Cardiac muscle cell (in vitro differentiated cells and primary cell): ENCODE data around the gene FBXL15. TPM values are rescaled to one million over a fixed set of nuclear protein-coding genes. Genes with fewer than 3 reads are reported as not detected.

Experiments used
- DNase-seq, 2 donors: peaks; one replicate each; pipeline versions ENCODE4 v3.0.0 to v3.0.0-alpha.2; 2010 to 2017; ENCODE audit warnings: low read depth in 1 of 2, low spot score in 1 of 2
- H3K27ac ChIP-seq: fragments of 200-600 bp; sonication (generic); 2 replicates; pipeline ENCODE4 v1.5.1; 2016
- H3K27me3 ChIP-seq: fragments of 200-600 bp; sonication (generic); 2 replicates; pipeline ENCODE4 v1.6.0; 2016; ENCODE audit warnings: control low read depth
- H3K36me3 ChIP-seq: fragments of 200-600 bp; sonication (generic); 2 replicates; pipeline ENCODE4 v1.5.1; 2016; ENCODE audit warnings: control low read depth
- H3K4me1 ChIP-seq: fragments of 200-600 bp; sonication (generic); 2 replicates; pipeline ENCODE4 v1.8.1; 2017; ENCODE audit warnings: low read depth, mild to moderate bottlenecking, mixed run types
- H3K4me3 ChIP-seq: fragments of 200-600 bp; sonication (generic); 2 replicates; pipeline ENCODE4 v1.5.1; 2016; ENCODE audit warnings: mild to moderate bottlenecking
- H3K9me3 ChIP-seq: fragments of 200-600 bp; sonication (generic); 2 replicates; pipeline ENCODE4 v1.5.1; 2017; ENCODE audit warnings: low read depth, mild to moderate bottlenecking, control low read depth
- CTCF ChIP-seq: IDR thresholded peaks from 2 replicates; pipeline ENCODE4 v1.5.1; 2012; ENCODE audit warnings: low read depth, mild to moderate bottlenecking, low read length
- polyA plus RNA-seq: library from polyadenylated mRNA; unstranded; fragments of >200 nt; fragmentation: Nextera tagmentation; extraction: Ambion mirVana; gene quantifications from 2 replicates; pipeline ENCODE4 v1.2.1, GENCODE V29; 2016
- total RNA-seq: library from RNA; depleted of rRNA; stranded (reverse); fragments of >200 nt; gene quantifications from 2 replicates; pipeline ENCODE4 v1.2.3, GENCODE V29; 2016

FBXL15 gene, protein sequence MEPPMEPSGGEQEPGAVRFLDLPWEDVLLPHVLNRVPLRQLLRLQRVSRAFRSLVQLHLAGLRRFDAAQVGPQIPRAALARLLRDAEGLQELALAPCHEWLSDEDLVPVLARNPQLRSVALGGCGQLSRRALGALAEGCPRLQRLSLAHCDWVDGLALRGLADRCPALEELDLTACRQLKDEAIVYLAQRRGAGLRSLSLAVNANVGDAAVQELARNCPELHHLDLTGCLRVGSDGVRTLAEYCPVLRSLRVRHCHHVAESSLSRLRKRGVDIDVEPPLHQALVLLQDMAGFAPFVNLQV
- total RNA-seq, result 36.3 and 46.6 TPM in 2 replicates
- 40.9 and 46.3 TPM in 2 replicates for polyA plus RNA-seq

- Histone ChIP-seq H3K27me3 (no peaks in the 10 kb centered on the region), H3K27ac (peak within 1 kb of the TSS; percentile 86), H3K4me3 (peak within 1 kb of the TSS; percentile 55), H3K4me1 (peaks cover 19% of the 10 kb centered on the region), H3K9me3 (no peaks in the 10 kb centered on the region), H3K36me3 (peaks cover 7% of the 10 kb centered on the region)
- TF ChIP-seq CTCF, result no peak
- peak; percentile 97 to 99 for DNase-seq
Observed at GRCh38 chr10:102420714-102421506, at the start of gene FBXL15. Gene FBXL15 (plus strand): TSS chr10:102420836. CDS start chr10:102421130, 294 bp downstream.

DNA sequence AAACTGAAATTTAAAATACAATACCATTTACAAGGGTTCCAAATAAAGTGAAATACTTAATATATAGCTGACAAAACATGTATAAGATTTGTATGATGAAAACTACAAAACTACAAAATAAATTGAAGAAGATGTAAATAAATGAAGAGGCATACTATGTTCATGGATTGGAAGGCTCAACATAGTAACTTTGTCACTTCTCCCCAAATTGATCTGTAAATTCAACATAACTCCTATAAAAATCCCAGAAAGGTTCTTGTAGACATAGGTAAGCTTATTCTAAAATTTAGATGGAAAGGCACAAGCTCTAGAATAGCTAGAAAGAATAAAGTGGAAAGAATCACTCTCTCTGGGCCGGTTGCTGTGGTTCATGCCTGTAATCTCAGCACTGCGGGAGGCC lies 49.3 kb upstream of the FBXL15 start:
- H3K36me3 ChIP-seq, result peaks cover 78% of the 10 kb centered on the region
- no peaks in the 10 kb centered on the region for H3K4me1 ChIP-seq
- H3K9me3 ChIP-seq, result no peaks in the 10 kb centered on the region
- no peak for DNase-seq
- TF ChIP-seq CTCF, result no peak
- no peak overlapping the region for H3K4me3 ChIP-seq
- H3K27me3 ChIP-seq, result no peaks in the 10 kb centered on the region
- no peak overlapping the region for H3K27ac ChIP-seq

GRCh38 chr10:102375250-102375649 lies 45.4 kb upstream of the FBXL15 start:
- no peak for DNase-seq
- no peak for TF ChIP-seq CTCF
- Histone ChIP-seq H3K27me3 (no peaks in the 10 kb centered on the region), H3K9me3 (no peaks in the 10 kb centered on the region), H3K4me3 (no peak overlapping the region), H3K4me1 (no peaks in the 10 kb centered on the region), H3K36me3 (peaks cover 51% of the 10 kb centered on the region), H3K27ac (no peak overlapping the region)

DNA sequence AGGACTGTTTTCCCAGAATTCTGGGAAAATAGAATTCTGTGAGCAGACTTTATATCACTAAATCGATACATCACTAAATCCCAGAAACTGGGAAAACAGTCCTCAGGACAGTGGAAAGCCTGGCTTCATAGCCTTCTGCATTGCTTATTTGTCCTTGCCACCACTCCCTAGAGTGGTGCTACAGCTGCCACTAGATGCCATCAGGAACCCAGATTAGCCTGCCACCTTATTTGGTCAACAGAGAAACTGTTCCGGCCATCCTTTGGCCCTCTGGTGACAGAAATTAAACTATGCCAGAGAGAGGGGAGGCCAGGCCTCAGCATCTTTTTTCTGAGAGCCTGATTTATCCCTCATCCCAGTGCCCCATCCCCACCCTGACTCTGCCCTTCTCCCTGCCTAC lies 44.8 kb upstream of the FBXL15 start:
- no peak overlapping the region for H3K27ac ChIP-seq
- no peaks in the 10 kb centered on the region for H3K27me3 ChIP-seq
- H3K9me3 ChIP-seq, result no peaks in the 10 kb centered on the region
- no peak overlapping the region for H3K4me3 ChIP-seq
- no peak for DNase-seq
- peaks cover 51% of the 10 kb centered on the region for H3K36me3 ChIP-seq
- TF ChIP-seq CTCF, result no peak
- no peaks in the 10 kb centered on the region for H3K4me1 ChIP-seq

GRCh38 chr10:102376901-102377300 lies 43.7 kb upstream of the FBXL15 start:
- Histone ChIP-seq H3K4me1 (no peaks in the 10 kb centered on the region), H3K36me3 (peaks cover 52% of the 10 kb centered on the region), H3K27me3 (no peaks in the 10 kb centered on the region), H3K4me3 (no peak overlapping the region), H3K9me3 (no peaks in the 10 kb centered on the region), H3K27ac (no peak overlapping the region)
- DNase-seq, result no peak
- TF ChIP-seq CTCF, result no peak
